Measurements from ENCODE around the gene MALL.

Gene MALL

GRCh38 chr2:110146183-110146944 lies 30.7 kb upstream of the MALL start:
- H3K4me2 ChIP-seq (ENCODE audit: low read length) = no peak overlapping the region
- H3K4me1 ChIP-seq (ENCODE audit: insufficient read depth, low read length, severe bottlenecking) = no peaks in the 10 kb centered on the region
- TF ChIP-seq CTCF (IDR thresholded peaks at IDR 0.05; ENCODE audit: low read length) (no peak), EZH2 (IDR thresholded peaks at IDR 0.05; ENCODE audit: borderline replicate concordance, low read length) (no peak)
- H3K9ac ChIP-seq (ENCODE audit: low read length) = no peak overlapping the region
- no peak overlapping the region for H2AFZ ChIP-seq (ENCODE audit: low read length)
- H4K20me1 ChIP-seq (ENCODE audit: insufficient read depth, low read length) = no peaks in the 10 kb centered on the region
- H3F3A ChIP-seq (ENCODE audit: insufficient read depth, low read length) = no peaks in the 10 kb centered on the region
- no peaks in the 10 kb centered on the region for H3K9me2 ChIP-seq (ENCODE audit: low read depth, low read length)
- no peak overlapping the region for H3K4me3 ChIP-seq (ENCODE audit: low read depth, low read length, poor library complexity, severe bottlenecking)
- H3K79me2 ChIP-seq (ENCODE audit: insufficient read depth, low read length) = no peaks in the 10 kb centered on the region
- H3K27me3 ChIP-seq (ENCODE audit: insufficient read depth, low read length) = no peaks in the 10 kb centered on the region
- no peaks in the 10 kb centered on the region for H3K36me3 ChIP-seq (ENCODE audit: insufficient read depth, low read length)
- H3K9me3 ChIP-seq (ENCODE audit: low read length) = no peaks in the 10 kb centered on the region
- H3K27ac ChIP-seq (ENCODE audit: low read depth, low read length, poor library complexity, severe bottlenecking) = no peak overlapping the region

GRCh38 chr2:110143982-110144381 lies 28.4 kb upstream of the MALL start:
- no peaks in the 10 kb centered on the region for H3K27me3 ChIP-seq (ENCODE audit: insufficient read depth, low read length)
- no peaks in the 10 kb centered on the region for H4K20me1 ChIP-seq (ENCODE audit: insufficient read depth, low read length)
- TF ChIP-seq EZH2 (IDR thresholded peaks at IDR 0.05; ENCODE audit: borderline replicate concordance, low read length) = no peak
- TF ChIP-seq CTCF (IDR thresholded peaks at IDR 0.05; ENCODE audit: low read length) = no peak
- H3K9me2 ChIP-seq (ENCODE audit: low read depth, low read length) = no peaks in the 10 kb centered on the region
- no peaks in the 10 kb centered on the region for H3K36me3 ChIP-seq (ENCODE audit: insufficient read depth, low read length)
- no peaks in the 10 kb centered on the region for H3K79me2 ChIP-seq (ENCODE audit: insufficient read depth, low read length)
- no peaks in the 10 kb centered on the region for H3K9me3 ChIP-seq (ENCODE audit: low read length)
- no peaks in the 10 kb centered on the region for H3K4me1 ChIP-seq (ENCODE audit: insufficient read depth, low read length, severe bottlenecking)
- no peak overlapping the region for H3K9ac ChIP-seq (ENCODE audit: low read length)
- H3F3A ChIP-seq (ENCODE audit: insufficient read depth, low read length) = no peaks in the 10 kb centered on the region
- H3K4me3 ChIP-seq (ENCODE audit: low read depth, low read length, poor library complexity, severe bottlenecking) = no peak overlapping the region
- no peak overlapping the region for H3K27ac ChIP-seq (ENCODE audit: low read depth, low read length, poor library complexity, severe bottlenecking)
- no peak overlapping the region for H3K4me2 ChIP-seq (ENCODE audit: low read length)
- no peak overlapping the region for H2AFZ ChIP-seq (ENCODE audit: low read length)

- H3F3A ChIP-seq (ENCODE audit: insufficient read depth, low read length) = no peaks in the 10 kb centered on the region
- no peaks in the 10 kb centered on the region for H3K9me2 ChIP-seq (ENCODE audit: low read depth, low read length)
- no peaks in the 10 kb centered on the region for H4K20me1 ChIP-seq (ENCODE audit: insufficient read depth, low read length)
- H3K4me2 ChIP-seq (ENCODE audit: low read length) = no peak overlapping the region
- no peak overlapping the region for H2AFZ ChIP-seq (ENCODE audit: low read length)
- no peaks in the 10 kb centered on the region for H3K79me2 ChIP-seq (ENCODE audit: insufficient read depth, low read length)
- no peaks in the 10 kb centered on the region for H3K27me3 ChIP-seq (ENCODE audit: insufficient read depth, low read length)
- H3K36me3 ChIP-seq (ENCODE audit: insufficient read depth, low read length) = no peaks in the 10 kb centered on the region
- H3K27ac ChIP-seq (ENCODE audit: low read depth, low read length, poor library complexity, severe bottlenecking) = no peak overlapping the region
- no peaks in the 10 kb centered on the region for H3K9me3 ChIP-seq (ENCODE audit: low read length)
- no peak overlapping the region for H3K9ac ChIP-seq (ENCODE audit: low read length)
- H3K4me1 ChIP-seq (ENCODE audit: insufficient read depth, low read length, severe bottlenecking) = no peaks in the 10 kb centered on the region
- no peak overlapping the region for H3K4me3 ChIP-seq (ENCODE audit: low read depth, low read length, poor library complexity, severe bottlenecking)
- TF ChIP-seq EZH2 (IDR thresholded peaks at IDR 0.05; ENCODE audit: borderline replicate concordance, low read length) (no peak), CTCF (IDR thresholded peaks at IDR 0.05; ENCODE audit: low read length) (no peak)
Measured at GRCh38 chr2:110140401-110140800, 24.8 kb upstream of the MALL start.

All from OCI-LY1 (cell line).